ENCODE results near the gene TMEM91.

TMEM91 gene

DNA sequence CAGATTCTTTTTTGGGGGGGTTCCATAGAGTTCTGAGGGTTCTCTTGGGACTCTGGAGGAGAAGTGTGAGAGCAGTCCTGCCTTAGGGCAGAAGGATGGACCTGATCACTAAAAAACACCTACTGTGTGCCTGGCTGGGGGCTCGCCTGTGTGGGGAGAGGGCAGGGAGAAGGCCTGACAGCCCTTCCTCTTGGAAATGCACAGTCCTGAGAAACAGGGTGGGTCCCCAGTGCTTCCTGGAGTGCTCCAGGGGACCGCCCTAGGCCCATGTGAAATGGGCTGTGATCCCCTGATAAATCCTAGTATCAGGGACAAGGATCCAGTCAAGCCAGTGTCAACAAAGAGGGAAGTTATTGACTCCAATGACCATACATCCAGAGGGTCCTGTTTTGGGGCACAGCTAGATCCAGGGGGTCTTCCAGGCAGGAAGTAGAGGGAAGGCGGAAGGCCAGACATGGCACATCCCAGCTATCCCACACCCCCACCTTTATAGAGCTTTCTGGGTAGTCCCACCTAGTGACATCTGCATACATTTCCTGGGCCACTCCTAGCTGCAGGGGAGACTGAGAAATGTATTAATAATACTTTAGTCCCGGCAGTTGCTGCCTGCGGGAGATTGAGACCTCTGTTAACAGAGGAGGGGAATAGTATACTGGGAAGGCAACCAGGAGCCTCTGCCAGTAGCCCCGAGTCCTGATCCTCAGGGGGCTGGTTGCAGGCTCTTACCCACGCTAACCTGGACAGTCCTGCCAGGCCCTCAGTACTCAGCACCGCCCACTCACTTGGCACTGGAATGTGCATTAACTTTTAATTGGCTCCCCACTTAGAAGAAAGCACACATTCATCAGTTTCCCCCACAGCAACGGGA is 35.0 kb downstream of the TMEM91 start:
- Histone ChIP-seq H3K27me3 (ENCODE audit: insufficient read depth, low read length) (no peaks in the 10 kb centered on the region), H3K79me2 (ENCODE audit: control insufficient read depth, insufficient read depth, low read length, unreplicated experiment) (no peaks in the 10 kb centered on the region), H3K36me3 (ENCODE audit: insufficient read depth, low read length) (no peaks in the 10 kb centered on the region), H2AFZ (ENCODE audit: low read length, unreplicated experiment) (no peak overlapping the region), H3K4me1 (ENCODE audit: control insufficient read depth, insufficient read depth, low read length, unreplicated experiment) (peaks cover 9% of the 10 kb centered on the region), H3K27ac (ENCODE audit: low read depth, low read length) (no peak overlapping the region), H3K4me3 (ENCODE audit: low read depth, low read length) (no peak overlapping the region)

DNA sequence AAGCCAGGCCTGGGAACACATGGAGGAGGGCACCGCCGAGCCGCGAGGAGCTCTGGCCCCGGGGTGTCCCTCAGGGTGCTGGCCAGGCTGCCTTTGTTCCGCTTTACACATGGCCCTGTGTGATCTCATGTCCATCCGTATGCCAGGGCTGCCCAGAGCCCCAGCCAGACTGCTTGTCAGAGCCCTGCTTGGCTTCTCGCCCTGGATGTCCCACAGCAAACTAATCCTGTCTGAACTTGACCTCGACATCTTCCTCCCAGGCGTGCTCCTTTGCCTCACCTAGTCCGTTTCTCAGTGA is 35.6 kb downstream of the TMEM91 start:
- no peak overlapping the region for H2AFZ ChIP-seq (ENCODE audit: low read length, unreplicated experiment)
- H3K27ac ChIP-seq (ENCODE audit: low read depth, low read length): no peak overlapping the region
- H3K4me3 ChIP-seq (ENCODE audit: low read depth, low read length): no peak overlapping the region
- H3K27me3 ChIP-seq (ENCODE audit: insufficient read depth, low read length): no peaks in the 10 kb centered on the region
- H3K79me2 ChIP-seq (ENCODE audit: control insufficient read depth, insufficient read depth, low read length, unreplicated experiment): no peaks in the 10 kb centered on the region
- no peaks in the 10 kb centered on the region for H3K36me3 ChIP-seq (ENCODE audit: insufficient read depth, low read length)
- H3K4me1 ChIP-seq (ENCODE audit: control insufficient read depth, insufficient read depth, low read length, unreplicated experiment): peaks cover 9% of the 10 kb centered on the region

DNA sequence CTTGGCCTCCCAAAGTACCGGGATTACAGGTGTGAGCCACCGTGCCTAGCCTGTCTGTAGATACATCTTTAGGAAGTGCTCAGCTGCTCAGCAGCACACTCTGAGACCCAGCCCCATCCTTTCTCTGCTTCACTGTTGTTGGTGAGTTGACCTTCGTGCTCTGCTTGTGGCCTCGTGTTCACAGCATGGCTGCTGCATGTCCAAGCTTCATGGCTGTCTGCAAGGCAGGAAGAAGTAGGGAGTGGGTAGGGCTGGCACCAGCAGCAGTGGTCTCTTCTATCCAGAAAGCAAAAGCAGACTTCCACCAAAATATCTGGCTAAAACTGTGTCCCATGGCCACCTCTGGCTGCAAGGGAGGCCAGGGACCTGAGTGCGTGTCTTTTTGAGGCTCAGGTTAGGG is 36.6 kb downstream of the TMEM91 start:
- H3K4me3 ChIP-seq (ENCODE audit: low read depth, low read length): no peak overlapping the region
- H3K36me3 ChIP-seq (ENCODE audit: insufficient read depth, low read length): no peaks in the 10 kb centered on the region
- H3K4me1 ChIP-seq (ENCODE audit: control insufficient read depth, insufficient read depth, low read length, unreplicated experiment): peaks cover 9% of the 10 kb centered on the region
- no peak overlapping the region for H2AFZ ChIP-seq (ENCODE audit: low read length, unreplicated experiment)
- no peaks in the 10 kb centered on the region for H3K27me3 ChIP-seq (ENCODE audit: insufficient read depth, low read length)
- no peak overlapping the region for H3K27ac ChIP-seq (ENCODE audit: low read depth, low read length)
- no peaks in the 10 kb centered on the region for H3K79me2 ChIP-seq (ENCODE audit: control insufficient read depth, insufficient read depth, low read length, unreplicated experiment)

DNA sequence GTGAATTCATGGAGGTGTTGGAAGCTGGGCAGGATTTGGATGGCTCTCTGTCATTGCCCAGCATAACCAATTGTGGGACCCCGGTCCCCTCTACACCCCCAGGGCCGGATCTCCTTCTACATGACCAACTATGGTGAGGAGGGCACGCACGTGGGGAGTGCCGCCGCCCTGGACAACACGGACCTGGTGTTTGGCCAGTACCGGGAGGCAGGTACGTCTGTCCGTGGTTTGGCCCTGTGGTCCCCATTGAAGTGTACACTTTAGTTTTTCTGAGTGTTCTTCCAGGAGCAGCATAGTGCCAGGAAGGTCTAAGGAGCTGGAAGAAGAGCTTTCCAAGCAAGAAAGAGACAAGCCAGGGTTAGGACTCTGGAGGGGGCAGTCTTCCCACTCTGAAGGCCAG is 37.6 kb downstream of the TMEM91 start:
- no peaks in the 10 kb centered on the region for H3K79me2 ChIP-seq (ENCODE audit: control insufficient read depth, insufficient read depth, low read length, unreplicated experiment)
- no peak overlapping the region for H2AFZ ChIP-seq (ENCODE audit: low read length, unreplicated experiment)
- peaks cover 9% of the 10 kb centered on the region for H3K4me1 ChIP-seq (ENCODE audit: control insufficient read depth, insufficient read depth, low read length, unreplicated experiment)
- no peaks in the 10 kb centered on the region for H3K27me3 ChIP-seq (ENCODE audit: insufficient read depth, low read length)
- no peak overlapping the region for H3K27ac ChIP-seq (ENCODE audit: low read depth, low read length)
- no peak overlapping the region for H3K4me3 ChIP-seq (ENCODE audit: low read depth, low read length)
- no peaks in the 10 kb centered on the region for H3K36me3 ChIP-seq (ENCODE audit: insufficient read depth, low read length)

DNA sequence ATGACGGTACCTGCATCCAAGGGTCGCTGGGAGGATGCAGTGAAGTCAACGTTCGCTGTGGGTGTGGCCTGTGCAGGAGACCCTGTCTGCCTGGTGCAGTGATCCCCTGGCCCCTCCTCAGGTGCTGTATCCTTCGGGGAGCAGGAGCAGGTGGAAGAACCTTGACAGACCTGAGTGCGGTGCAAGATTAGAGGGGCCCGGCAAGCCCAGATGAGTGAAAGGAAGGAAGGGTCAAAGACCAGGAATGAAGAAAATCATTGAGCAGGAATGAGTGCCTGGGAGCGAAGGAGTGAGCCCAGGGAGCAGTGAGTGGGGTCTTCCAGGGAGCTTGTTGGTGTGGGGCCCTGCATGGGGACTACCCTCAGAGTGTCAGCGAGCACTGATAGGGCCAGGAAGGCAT is 38.1 kb downstream of the TMEM91 start:
- H3K4me1 ChIP-seq (ENCODE audit: control insufficient read depth, insufficient read depth, low read length, unreplicated experiment): peaks cover 3% of the 10 kb centered on the region
- no peaks in the 10 kb centered on the region for H3K36me3 ChIP-seq (ENCODE audit: insufficient read depth, low read length)
- H3K27me3 ChIP-seq (ENCODE audit: insufficient read depth, low read length): no peaks in the 10 kb centered on the region
- H3K27ac ChIP-seq (ENCODE audit: low read depth, low read length): no peak overlapping the region
- no peak overlapping the region for H2AFZ ChIP-seq (ENCODE audit: low read length, unreplicated experiment)
- H3K4me3 ChIP-seq (ENCODE audit: low read depth, low read length): no peak overlapping the region
- H3K79me2 ChIP-seq (ENCODE audit: control insufficient read depth, insufficient read depth, low read length, unreplicated experiment): no peaks in the 10 kb centered on the region

DNA sequence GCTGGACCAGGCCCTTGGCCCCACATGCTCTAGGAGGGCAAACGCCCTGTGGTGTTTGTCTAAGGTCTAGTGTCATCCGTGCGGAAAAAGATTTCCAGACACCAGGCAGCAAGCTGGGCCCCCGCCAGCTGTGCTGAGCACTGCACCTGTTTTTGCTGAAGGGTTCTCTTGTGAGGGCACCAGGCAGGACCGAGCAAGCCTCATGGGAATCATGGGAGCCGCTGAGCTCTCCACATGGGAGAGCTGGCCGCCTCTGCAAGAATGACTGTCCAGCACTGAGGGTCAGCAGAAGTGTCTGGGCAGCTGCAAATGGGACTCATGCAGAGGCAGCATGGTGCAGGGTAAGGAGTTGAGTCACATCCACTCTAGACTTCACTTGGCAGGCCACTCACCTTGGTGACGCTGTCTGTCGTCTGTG is 38.8 kb downstream of the TMEM91 start:
- Histone ChIP-seq H2AFZ (ENCODE audit: low read length, unreplicated experiment) (no peak overlapping the region), H3K4me1 (ENCODE audit: control insufficient read depth, insufficient read depth, low read length, unreplicated experiment) (no peaks in the 10 kb centered on the region), H3K27me3 (ENCODE audit: insufficient read depth, low read length) (no peaks in the 10 kb centered on the region), H3K27ac (ENCODE audit: low read depth, low read length) (no peak overlapping the region), H3K79me2 (ENCODE audit: control insufficient read depth, insufficient read depth, low read length, unreplicated experiment) (no peaks in the 10 kb centered on the region), H3K4me3 (ENCODE audit: low read depth, low read length) (no peak overlapping the region), H3K36me3 (ENCODE audit: insufficient read depth, low read length) (no peaks in the 10 kb centered on the region)

DNA sequence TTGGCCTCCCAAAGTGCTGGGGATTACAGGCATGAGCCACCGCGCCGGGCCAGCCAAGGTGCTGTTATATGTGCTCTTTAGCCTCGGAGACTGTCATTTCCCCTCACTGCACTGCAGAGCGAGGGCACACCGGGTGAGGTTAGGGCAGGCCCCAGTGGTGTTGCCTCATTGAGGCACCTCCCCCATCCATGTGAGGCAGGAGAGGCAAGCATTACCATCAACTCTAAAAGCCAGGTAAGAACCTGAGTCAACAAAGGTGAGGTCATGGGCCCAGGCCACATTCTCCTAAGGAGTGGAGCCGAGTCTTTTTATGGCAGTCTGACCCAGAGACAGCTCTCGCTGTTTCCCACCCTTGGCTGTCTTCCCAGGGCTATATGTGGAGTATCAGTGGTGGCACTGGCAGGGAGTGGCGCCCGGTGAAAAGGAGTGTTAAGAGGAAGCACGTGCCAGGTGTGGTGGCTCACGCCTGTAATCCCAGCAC is 39.9 kb downstream of the TMEM91 start:
- H3K27me3 ChIP-seq (ENCODE audit: insufficient read depth, low read length): no peaks in the 10 kb centered on the region
- H3K4me3 ChIP-seq (ENCODE audit: low read depth, low read length): no peak overlapping the region
- H3K36me3 ChIP-seq (ENCODE audit: insufficient read depth, low read length): no peaks in the 10 kb centered on the region
- no peaks in the 10 kb centered on the region for H3K4me1 ChIP-seq (ENCODE audit: control insufficient read depth, insufficient read depth, low read length, unreplicated experiment)
- H2AFZ ChIP-seq (ENCODE audit: low read length, unreplicated experiment): no peak overlapping the region
- H3K27ac ChIP-seq (ENCODE audit: low read depth, low read length): no peak overlapping the region
- H3K79me2 ChIP-seq (ENCODE audit: control insufficient read depth, insufficient read depth, low read length, unreplicated experiment): no peaks in the 10 kb centered on the region

DNA sequence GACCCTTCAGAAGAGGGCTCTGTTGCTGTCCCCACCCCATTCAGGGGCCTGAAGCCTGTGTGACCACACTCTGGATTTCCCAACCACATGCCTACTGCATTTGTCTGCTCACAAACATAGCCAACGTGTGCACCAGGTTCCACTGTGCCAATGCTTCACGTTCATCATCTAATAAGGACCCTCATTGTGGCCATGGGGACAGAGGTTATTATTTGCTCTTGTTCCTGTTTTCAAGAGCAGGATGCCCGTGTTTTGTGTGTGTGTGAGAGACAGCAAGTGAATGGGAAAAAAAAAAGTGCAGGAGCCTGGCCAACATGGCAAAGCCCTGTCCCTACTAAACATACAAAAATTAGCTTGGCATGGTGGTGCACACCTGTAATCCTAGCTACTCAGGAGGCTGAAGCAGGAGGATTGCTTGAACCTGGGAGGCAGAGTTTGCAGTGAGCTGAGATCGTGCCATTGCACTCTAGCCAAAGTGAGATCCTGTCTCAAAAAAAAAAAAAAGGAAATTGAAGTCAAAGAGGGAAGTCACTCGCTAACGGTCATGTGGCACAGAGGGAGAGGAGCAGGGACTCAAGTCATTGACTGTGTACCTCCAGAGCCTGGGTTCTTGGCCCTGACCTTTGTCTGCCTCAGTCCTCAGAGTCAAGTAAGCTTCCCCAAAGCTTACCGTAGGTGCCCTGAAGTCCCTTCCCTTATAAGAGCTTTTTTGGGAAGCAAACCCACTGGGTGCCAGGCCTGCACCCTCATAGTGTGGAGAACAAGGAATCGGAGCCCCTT is 44.0 kb downstream of the TMEM91 start:
- H3K4me3 ChIP-seq (ENCODE audit: low read depth, low read length): no peak overlapping the region
- no peaks in the 10 kb centered on the region for H3K36me3 ChIP-seq (ENCODE audit: insufficient read depth, low read length)
- H2AFZ ChIP-seq (ENCODE audit: low read length, unreplicated experiment): no peak overlapping the region
- H3K79me2 ChIP-seq (ENCODE audit: control insufficient read depth, insufficient read depth, low read length, unreplicated experiment): no peaks in the 10 kb centered on the region
- H3K4me1 ChIP-seq (ENCODE audit: control insufficient read depth, insufficient read depth, low read length, unreplicated experiment): no peaks in the 10 kb centered on the region
- H3K27ac ChIP-seq (ENCODE audit: low read depth, low read length): no peak overlapping the region
- no peaks in the 10 kb centered on the region for H3K27me3 ChIP-seq (ENCODE audit: insufficient read depth, low read length)

DNA sequence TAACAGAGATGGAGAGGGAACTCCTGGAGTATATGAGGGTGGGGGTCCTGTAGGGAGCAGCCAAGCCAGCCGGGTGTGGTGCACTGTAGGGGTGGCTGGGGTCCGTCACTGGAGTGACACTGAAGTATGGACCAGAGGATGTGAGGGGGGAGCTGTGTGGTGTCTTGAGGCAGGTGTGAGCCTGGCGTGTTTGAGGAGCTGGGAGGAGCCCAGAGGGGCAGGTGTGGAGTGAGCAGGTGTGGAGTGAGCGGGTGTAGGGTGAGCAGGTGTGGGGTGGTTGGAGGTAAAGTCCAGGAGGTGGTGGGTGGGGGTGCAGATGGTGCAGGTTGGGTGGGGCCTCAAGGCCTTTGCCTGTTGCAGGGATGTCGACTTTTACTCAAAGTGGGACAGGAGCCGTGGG is 45.0 kb downstream of the TMEM91 start:
- no peaks in the 10 kb centered on the region for H3K27me3 ChIP-seq (ENCODE audit: insufficient read depth, low read length)
- H3K27ac ChIP-seq (ENCODE audit: low read depth, low read length): no peak overlapping the region
- no peak overlapping the region for H3K4me3 ChIP-seq (ENCODE audit: low read depth, low read length)
- no peaks in the 10 kb centered on the region for H3K4me1 ChIP-seq (ENCODE audit: control insufficient read depth, insufficient read depth, low read length, unreplicated experiment)
- H3K36me3 ChIP-seq (ENCODE audit: insufficient read depth, low read length): no peaks in the 10 kb centered on the region
- no peak overlapping the region for H2AFZ ChIP-seq (ENCODE audit: low read length, unreplicated experiment)
- H3K79me2 ChIP-seq (ENCODE audit: control insufficient read depth, insufficient read depth, low read length, unreplicated experiment): no peaks in the 10 kb centered on the region

DNA sequence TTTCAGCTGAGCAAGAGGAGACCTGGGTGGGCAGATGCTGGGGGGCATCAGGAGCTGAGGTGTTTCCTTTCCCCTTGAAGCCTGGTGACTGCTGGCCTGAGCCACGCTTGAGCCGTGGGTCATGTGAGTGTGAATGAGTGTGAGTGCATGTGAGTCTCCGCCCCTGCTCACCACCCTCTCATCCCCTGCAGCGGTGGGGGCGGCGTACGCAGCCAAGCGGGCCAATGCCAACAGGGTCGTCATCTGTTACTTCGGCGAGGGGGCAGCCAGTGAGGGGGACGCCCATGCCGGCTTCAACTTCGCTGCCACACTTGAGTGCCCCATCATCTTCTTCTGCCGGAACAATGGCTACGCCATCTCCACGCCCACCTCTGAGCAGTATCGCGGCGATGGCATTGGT is 45.6 kb downstream of the TMEM91 start:
- H3K36me3 ChIP-seq (ENCODE audit: insufficient read depth, low read length): no peaks in the 10 kb centered on the region
- H3K27ac ChIP-seq (ENCODE audit: low read depth, low read length): no peak overlapping the region
- no peak overlapping the region for H2AFZ ChIP-seq (ENCODE audit: low read length, unreplicated experiment)
- H3K79me2 ChIP-seq (ENCODE audit: control insufficient read depth, insufficient read depth, low read length, unreplicated experiment): no peaks in the 10 kb centered on the region
- no peaks in the 10 kb centered on the region for H3K4me1 ChIP-seq (ENCODE audit: control insufficient read depth, insufficient read depth, low read length, unreplicated experiment)
- H3K27me3 ChIP-seq (ENCODE audit: insufficient read depth, low read length): no peaks in the 10 kb centered on the region
- H3K4me3 ChIP-seq (ENCODE audit: low read depth, low read length): no peak overlapping the region

DNA sequence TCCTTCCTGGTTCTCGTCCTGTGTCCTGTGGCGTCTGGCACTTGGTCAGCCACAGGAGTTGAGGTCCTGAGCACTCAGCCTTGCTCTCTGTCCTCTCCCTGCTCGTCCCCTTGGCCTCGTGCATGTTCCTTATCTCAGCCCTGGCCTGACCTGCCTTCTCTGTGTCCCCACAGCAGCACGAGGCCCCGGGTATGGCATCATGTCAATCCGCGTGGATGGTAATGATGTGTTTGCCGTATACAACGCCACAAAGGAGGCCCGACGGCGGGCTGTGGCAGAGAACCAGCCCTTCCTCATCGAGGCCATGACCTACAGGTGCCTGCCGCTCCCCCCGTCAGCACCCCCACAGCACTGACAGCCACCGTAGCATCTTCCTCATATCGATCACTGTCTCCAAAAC is 46.1 kb downstream of the TMEM91 start:
- H3K4me3 ChIP-seq (ENCODE audit: low read depth, low read length): no peak overlapping the region
- no peak overlapping the region for H3K27ac ChIP-seq (ENCODE audit: low read depth, low read length)
- no peaks in the 10 kb centered on the region for H3K36me3 ChIP-seq (ENCODE audit: insufficient read depth, low read length)
- no peaks in the 10 kb centered on the region for H3K79me2 ChIP-seq (ENCODE audit: control insufficient read depth, insufficient read depth, low read length, unreplicated experiment)
- H3K27me3 ChIP-seq (ENCODE audit: insufficient read depth, low read length): no peaks in the 10 kb centered on the region
- no peaks in the 10 kb centered on the region for H3K4me1 ChIP-seq (ENCODE audit: control insufficient read depth, insufficient read depth, low read length, unreplicated experiment)
- H2AFZ ChIP-seq (ENCODE audit: low read length, unreplicated experiment): no peak overlapping the region
